Stimulated activated CD4-positive, alpha-beta T cell treated with anti-CD3 and anti-CD28 coated beads, Interleukin-2, amount 100 ng/mL, for 4 hours (primary cell): ENCODE data around the gene PLPPR4.

ENCODE experiments used
- DNase-seq: peaks from one replicate; pipeline ENCODE4 v3.0.0-alpha.2; 2020; ENCODE audit warnings: low read depth

The PLPPR4 gene

GRCh38 chr1:99348397-99349132, 84.3 kb downstream of the PLPPR4 start:
- no peak for DNase-seq

GRCh38 chr1:99352821-99353220, 88.5 kb downstream of the PLPPR4 start:
- no peak for DNase-seq

GRCh38 chr1:99358770-99359169, 94.5 kb downstream of the PLPPR4 start:
- DNase-seq = no peak
